Prostate gland (tissue), 2 donors: ENCODE measurements around the gene PHF21B. TPM values are rescaled to one million over a fixed set of nuclear protein-coding genes. Genes with fewer than 3 reads are reported as not detected.

Experiments used
- DNase-seq: peaks from one replicate; pipeline ENCODE4 v3.0.0-alpha.2; 2019; ENCODE audit warnings: low spot score
- H3K27ac ChIP-seq, 2 donors: fragments of 200-600 bp; sonication (generic); 2 replicates each; pipeline ENCODE4 v1.5.1; 2017 to 2019
- H3K27me3 ChIP-seq: fragments of 200-600 bp; sonication (generic); replicated peaks from 2 replicates; pipeline ENCODE4 v1.5.1; 2019; ENCODE audit not compliant: insufficient read depth
- H3K36me3 ChIP-seq, 2 donors: fragments of 200-600 bp; sonication (generic); 1 replicate in 1 of 2; 2 replicates in 1 of 2; pipeline versions ENCODE4 v1.5.1 to v1.8.1; 2017 to 2019
- H3K4me1 ChIP-seq: fragments of 200-600 bp; sonication (generic); replicated peaks from 2 replicates; pipeline ENCODE4 v1.5.1; 2019
- H3K4me3 ChIP-seq, 2 donors: fragments of 200-600 bp; sonication (generic); 2 replicates each; pipeline ENCODE4 v1.5.1; 2017 to 2019
- H3K9me3 ChIP-seq: fragments of 200-600 bp; sonication (generic); 2 replicates; pipeline ENCODE4 v1.5.1; 2017
- CTCF ChIP-seq, 4 experiments: fragments of 200-600 bp in 2 of 4; fragments of 450-650 bp in 2 of 4; sonication (generic) in 2 of 4; IDR thresholded peaks; 1 replicate in 3 of 4; 2 replicates in 1 of 4; pipeline ENCODE4 v1.5.1; 2016 to 2019; ENCODE audit warnings: antibody characterized with exemption in 4 of 4, mild to moderate bottlenecking in 2 of 4, moderate library complexity in 2 of 4
- POLR2A ChIP-seq: fragments of 450-650 bp; IDR thresholded peaks from one replicate; pipeline ENCODE4 v1.6.1; 2016; ENCODE audit warnings: antibody characterized with exemption, mild to moderate bottlenecking
- POLR2AphosphoS5 ChIP-seq: sonication (generic); formaldehyde crosslinking; IDR thresholded peaks from one replicate; pipeline ENCODE4 v1.6.1; 2017; ENCODE audit warnings: antibody characterized with exemption
- WGBS: methylation state at CpG from one replicate; pipeline ENCODE4 v1.1.5; 2018; 5-methylcytosine and 5-hydroxymethylcytosine counted together
- intact Hi-C: fragments of 100-400 bp; cut with DNase I; formaldehyde crosslinking; loops from one replicate; pipeline ENCODE4 v1.14.2; 2022
- total RNA-seq, 2 donors: library from RNA; depleted of rRNA; stranded (reverse); fragments of >200 nt; gene quantifications; one replicate each; pipeline ENCODE4 v1.1.0, GENCODE V29; 2016

The PHF21B gene
- total RNA-seq, 2 donors from 2014 or later = 9.7 to 27.3 TPM

- Histone ChIP-seq H3K27me3 (no peaks in the 10 kb centered on the region), H3K36me3 (no peaks in the 10 kb centered on the region), H3K9me3 (no peaks in the 10 kb centered on the region), H3K4me3 (no peak overlapping the region), H3K27ac (no peak overlapping the region), H3K4me1 (no peaks in the 10 kb centered on the region)
- WGBS = 79% methylated on average over 7 of the region's 8 CpGs
- TF ChIP-seq POLR2AphosphoS5 (no peak), POLR2A (no peak), CTCF (IDR thresholded peaks at IDR 0.05) (no peak)
- intact Hi-C loops = no loop called here
- DNase-seq = no peak
These were observed 54.7 kb downstream of the PHF21B start for GRCh38 chr22:44955102-44955501.

GRCh38 chr22:44954149-44954548 lies 55.7 kb downstream of the PHF21B start:
- DNase-seq = no peak
- Histone ChIP-seq H3K4me1 (no peaks in the 10 kb centered on the region), H3K27ac (no peak overlapping the region), H3K9me3 (no peaks in the 10 kb centered on the region), H3K36me3 (no peaks in the 10 kb centered on the region), H3K4me3 (no peak overlapping the region), H3K27me3 (no peaks in the 10 kb centered on the region)
- 50% methylated on average over 10 of the region's 10 CpGs for WGBS
- no peak for TF ChIP-seq POLR2AphosphoS5
- TF ChIP-seq CTCF (IDR thresholded peaks at IDR 0.05) = no peak
- no peak for TF ChIP-seq POLR2A
- intact Hi-C loops = no loop called here

GRCh38 chr22:44952863-44953746 lies 56.7 kb downstream of the PHF21B start:
- no peak overlapping the region for H3K4me3 ChIP-seq
- no peak for DNase-seq
- 71% methylated on average over 15 of the region's 15 CpGs for WGBS
- H3K4me1 ChIP-seq = no peaks in the 10 kb centered on the region
- TF ChIP-seq CTCF (IDR thresholded peaks at IDR 0.05) = no peak
- TF ChIP-seq POLR2A = no peak
- TF ChIP-seq POLR2AphosphoS5 = no peak
- no peaks in the 10 kb centered on the region for H3K36me3 ChIP-seq
- no peaks in the 10 kb centered on the region for H3K27me3 ChIP-seq
- intact Hi-C loops = no loop called here
- no peaks in the 10 kb centered on the region for H3K9me3 ChIP-seq
- no peak overlapping the region for H3K27ac ChIP-seq

- H3K4me3 ChIP-seq = no peak overlapping the region
- no peaks in the 10 kb centered on the region for H3K36me3 ChIP-seq
- TF ChIP-seq CTCF (IDR thresholded peaks at IDR 0.05) (no peak), POLR2AphosphoS5 (no peak), POLR2A (no peak)
- H3K4me1 ChIP-seq = no peaks in the 10 kb centered on the region
- H3K9me3 ChIP-seq = no peaks in the 10 kb centered on the region
- H3K27ac ChIP-seq = no peak overlapping the region
- DNase-seq = no peak
- intact Hi-C loops = no loop called here
- no peaks in the 10 kb centered on the region for H3K27me3 ChIP-seq
These were observed 58.3 kb downstream of the PHF21B start for GRCh38 chr22:44951510-44951816.
